A172 (cell line): ENCODE measurements around the gene SMAD3. TPM values are rescaled to one million over a fixed set of nuclear protein-coding genes. Genes with fewer than 3 reads are reported as not detected.

Experiments used
- DNase-seq: peaks from one replicate; pipeline ENCODE4 v3.0.0-alpha.2; 2015; ENCODE audit warnings: low spot score
- total RNA-seq: library from RNA; depleted of rRNA; stranded (reverse); fragments of >200 nt; shearing (Covaris generic); gene quantifications from 2 replicates; pipeline ENCODE4 v1.2.3, GENCODE V29; 2014

SMAD3 gene
- total RNA-seq, 1 experiment from 2014 or later, result 7.2 TPM

GRCh38 chr15:67036775-67037555 lies 28.4 kb upstream of the SMAD3 start:
- DNase-seq, result no peak

- DNase-seq, result no peak
Observed at GRCh38 chr15:67037694-67038093, 27.7 kb upstream of the SMAD3 start.

- DNase-seq, result no peak
Observed at GRCh38 chr15:67038736-67039135, 26.7 kb upstream of the SMAD3 start.

- no peak for DNase-seq
Observed at GRCh38 chr15:67039384-67040075, 25.9 kb upstream of the SMAD3 start.

- no peak for DNase-seq
Observed at GRCh38 chr15:67040277-67040676, 25.1 kb upstream of the SMAD3 start.

GRCh38 chr15:67042551-67043142 lies 22.8 kb upstream of the SMAD3 start:
- peak; percentile 71 for DNase-seq

- DNase-seq, result peak; percentile 85
Observed at GRCh38 chr15:67043939-67044771, 21.2 kb upstream of the SMAD3 start.

- DNase-seq, result no peak
Observed at GRCh38 chr15:67047149-67047661, 18.2 kb upstream of the SMAD3 start.

- DNase-seq, result peak; percentile 89
Observed at GRCh38 chr15:67048281-67049279, 16.8 kb upstream of the SMAD3 start.

- peak; percentile 91 for DNase-seq
Observed at GRCh38 chr15:67049351-67050044, 15.9 kb upstream of the SMAD3 start.

GRCh38 chr15:67050062-67050461 lies 15.3 kb upstream of the SMAD3 start:
- DNase-seq, result no peak

GRCh38 chr15:67050522-67051087 lies 14.8 kb upstream of the SMAD3 start:
- no peak for DNase-seq

GRCh38 chr15:67051088-67052045 lies 14.0 kb upstream of the SMAD3 start:
- DNase-seq, result no peak

GRCh38 chr15:67054676-67055075 lies 10.7 kb upstream of the SMAD3 start:
- no peak for DNase-seq

- no peak for DNase-seq
Observed at GRCh38 chr15:67059127-67059553, 6.3 kb upstream of the SMAD3 start.

GRCh38 chr15:67061811-67062368 lies 3.5 kb upstream of the SMAD3 start:
- no peak for DNase-seq

- DNase-seq, result no peak
Observed at GRCh38 chr15:67062369-67062985, 2.9 kb upstream of the SMAD3 start.
